Glomerular visceral epithelial cell (primary cell): ENCODE data around the gene PRRC2B.
"Not testable (repeated sequence)": the region's sequence is repeated elsewhere in the genome, so short reads cannot be mapped to it uniquely, and the experiment has no call there.

Experiments
- DNase-seq: peaks from one replicate; pipeline ENCODE4 v3.0.0-alpha.2; 2016; ENCODE audit errors: extremely low spot score

PRRC2B gene

GRCh38 chr9:131386281-131386680, 7.6 kb upstream of the PRRC2B start:
- DNase-seq: no peak

GRCh38 chr9:131387394-131387793, 6.5 kb upstream of the PRRC2B start:
- DNase-seq: no peak

DNA sequence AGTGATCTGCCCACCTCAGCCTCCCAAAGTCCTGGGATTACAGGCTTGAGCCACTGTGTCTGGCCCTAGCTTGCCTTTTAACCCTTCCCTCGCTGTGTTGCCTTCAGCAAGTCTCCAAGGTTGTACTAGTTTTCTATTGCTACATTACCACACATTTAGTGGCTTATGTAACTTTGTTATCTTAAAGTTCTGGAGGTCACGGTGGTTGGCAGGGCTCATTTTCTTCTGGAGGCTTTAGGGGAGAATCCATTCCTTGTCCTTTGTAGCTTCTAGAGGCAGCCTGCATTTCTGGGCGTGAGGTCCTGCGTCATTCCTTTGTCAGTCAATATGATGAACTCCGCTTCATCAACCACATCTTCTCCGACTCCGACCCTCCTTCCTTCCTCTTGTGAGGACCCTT, 2.9 kb upstream of the PRRC2B start:
- no peak for DNase-seq

DNA sequence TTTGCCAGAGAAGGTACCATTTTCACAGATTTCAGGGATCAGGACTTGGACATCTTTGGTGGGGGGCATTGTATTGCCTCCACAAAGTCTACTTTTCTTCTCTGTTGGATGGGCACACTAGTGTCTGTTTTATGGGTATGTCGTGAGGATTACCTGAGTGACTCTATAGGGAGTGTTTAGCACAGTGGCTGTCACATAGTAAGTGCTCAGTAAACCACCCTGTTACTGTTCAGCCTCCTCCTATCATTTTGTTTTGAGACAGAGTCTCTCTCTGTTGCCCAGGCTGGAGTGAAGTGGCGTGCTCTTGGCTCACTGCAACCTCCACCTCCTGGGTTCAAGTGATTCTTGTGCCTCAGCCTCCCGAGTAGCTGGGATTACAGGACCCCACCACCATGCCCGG, 2.4 kb upstream of the PRRC2B start:
- no peak for DNase-seq

GRCh38 chr9:131394464-131395156, 724 bp downstream of the PRRC2B start:
- DNase-seq: peak; percentile 32

- DNase-seq: peak; percentile 42
Observed at GRCh38 chr9:131395157-131396098, 1.5 kb downstream of the PRRC2B start.

DNA sequence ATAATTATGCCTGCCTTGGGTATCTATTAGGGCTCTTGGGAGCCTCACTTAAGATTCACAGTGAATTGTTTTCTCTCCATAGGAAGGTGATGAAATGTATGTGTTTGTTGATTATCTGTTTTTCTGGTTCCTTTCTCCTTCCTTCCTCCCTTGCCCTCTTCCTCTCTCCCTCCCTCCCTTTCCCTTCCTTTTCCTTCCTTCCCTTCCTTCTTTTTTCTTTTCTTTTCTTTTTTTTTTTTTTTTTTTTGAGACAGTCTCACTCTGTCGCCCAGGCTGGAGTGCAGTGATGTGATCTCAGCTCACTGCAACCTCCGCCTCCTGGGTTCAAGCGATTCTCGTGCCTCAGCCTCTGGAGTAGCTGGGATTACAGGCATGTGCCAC, 2.2 kb downstream of the PRRC2B start:
- not testable (repeated sequence) for DNase-seq

- no peak for DNase-seq
Observed at GRCh38 chr9:131396626-131397025, 2.7 kb downstream of the PRRC2B start.

- peak; percentile 43 for DNase-seq
Observed at GRCh38 chr9:131397100-131397790, 3.4 kb downstream of the PRRC2B start.

DNA sequence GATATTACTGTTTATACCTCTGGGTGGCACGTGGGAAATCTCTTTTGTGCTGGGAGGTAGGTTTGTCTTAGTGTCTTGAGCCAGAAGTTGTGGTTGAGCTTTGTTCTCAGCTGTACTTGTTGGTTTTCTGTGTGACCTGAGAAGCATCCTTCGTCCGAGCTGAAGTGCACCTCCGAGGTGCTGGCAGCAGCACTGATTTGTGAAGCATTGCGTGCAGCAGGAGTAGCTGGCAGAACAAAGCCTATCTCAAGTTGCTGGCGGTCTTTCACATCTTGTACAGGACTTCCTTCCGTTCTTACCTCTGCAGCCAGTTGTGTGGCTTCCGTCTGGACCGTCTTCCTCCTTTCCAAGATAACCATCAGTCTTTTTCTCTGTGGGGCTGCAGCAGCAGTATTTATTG, 4.3 kb downstream of the PRRC2B start:
- no peak for DNase-seq

GRCh38 chr9:131399972-131400371, 6.1 kb downstream of the PRRC2B start:
- DNase-seq: no peak

- DNase-seq: no peak
Observed at GRCh38 chr9:131400627-131401026, 6.7 kb downstream of the PRRC2B start.

GRCh38 chr9:131402073-131402472, 8.2 kb downstream of the PRRC2B start:
- DNase-seq: no peak

DNA sequence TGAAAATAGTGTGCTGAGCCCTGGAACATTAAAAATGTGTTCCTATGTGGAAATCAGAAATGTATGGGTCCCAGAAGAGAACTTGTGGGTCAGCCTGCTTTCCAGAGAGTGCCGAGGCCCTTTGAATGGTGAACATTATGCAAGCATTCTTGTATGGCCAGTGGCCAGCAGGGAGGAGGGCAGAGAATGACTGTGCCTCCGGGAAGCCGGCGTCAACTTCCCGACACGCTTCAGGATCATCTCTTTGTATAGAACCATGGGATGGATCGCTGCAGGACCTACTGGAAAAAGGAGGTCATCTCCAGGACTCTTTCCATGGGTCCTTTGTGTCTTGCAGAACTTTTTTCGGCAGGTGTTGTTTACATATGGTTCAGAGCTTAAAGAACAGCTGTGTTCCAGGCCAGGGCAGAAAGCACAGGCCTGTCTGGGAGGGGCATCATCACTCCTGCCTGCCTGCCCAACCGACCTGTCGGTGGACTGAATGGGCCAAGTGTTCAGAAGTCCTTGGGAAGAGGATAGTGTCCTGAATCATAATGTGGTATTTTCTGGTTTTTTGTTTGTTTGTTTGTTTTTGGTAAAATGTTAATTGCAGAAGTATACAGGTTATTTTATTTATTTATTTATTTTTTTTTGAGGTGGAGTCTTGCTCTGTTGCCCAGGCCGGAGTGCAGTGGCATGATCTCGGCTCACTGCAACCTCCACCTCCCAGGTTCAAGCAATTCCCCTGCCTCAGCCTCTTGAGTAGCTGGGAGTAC, 9.0 kb downstream of the PRRC2B start:
- DNase-seq: peak; percentile 78

DNA sequence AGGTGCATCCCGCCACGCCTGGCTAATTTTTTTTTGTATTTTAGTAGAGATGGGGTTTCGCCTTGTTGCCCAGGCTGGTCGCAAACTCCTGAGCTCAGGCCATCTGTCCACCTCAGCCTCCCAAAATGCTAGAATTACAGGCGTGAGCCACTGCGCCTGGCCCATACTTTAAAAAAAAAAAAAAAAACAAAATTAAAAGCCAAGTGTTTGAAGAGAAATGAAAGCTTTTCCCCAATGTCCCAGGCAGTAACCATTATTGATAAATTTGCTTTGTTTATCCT, 9.5 kb downstream of the PRRC2B start:
- no peak for DNase-seq

GRCh38 chr9:131404581-131404980, 10.7 kb downstream of the PRRC2B start:
- no peak for DNase-seq

- no peak for DNase-seq
Observed at GRCh38 chr9:131404987-131405386, 11.1 kb downstream of the PRRC2B start.

- peak; percentile 65 for DNase-seq
Observed at GRCh38 chr9:131405428-131405827, 11.5 kb downstream of the PRRC2B start.

GRCh38 chr9:131405858-131406537, 12.1 kb downstream of the PRRC2B start:
- DNase-seq: no peak

- no peak for DNase-seq
Observed at GRCh38 chr9:131406563-131407436, 12.9 kb downstream of the PRRC2B start.
